ENCODE data around the gene SEC61G. TPM values are rescaled to one million over a fixed set of nuclear protein-coding genes. Genes with fewer than 3 reads are reported as not detected.

Gene SEC61G
- total RNA-seq (2014; rRNA removed; shearing (Covaris generic)) = 82.1 and 93.4 TPM in 2 replicates

DNA sequence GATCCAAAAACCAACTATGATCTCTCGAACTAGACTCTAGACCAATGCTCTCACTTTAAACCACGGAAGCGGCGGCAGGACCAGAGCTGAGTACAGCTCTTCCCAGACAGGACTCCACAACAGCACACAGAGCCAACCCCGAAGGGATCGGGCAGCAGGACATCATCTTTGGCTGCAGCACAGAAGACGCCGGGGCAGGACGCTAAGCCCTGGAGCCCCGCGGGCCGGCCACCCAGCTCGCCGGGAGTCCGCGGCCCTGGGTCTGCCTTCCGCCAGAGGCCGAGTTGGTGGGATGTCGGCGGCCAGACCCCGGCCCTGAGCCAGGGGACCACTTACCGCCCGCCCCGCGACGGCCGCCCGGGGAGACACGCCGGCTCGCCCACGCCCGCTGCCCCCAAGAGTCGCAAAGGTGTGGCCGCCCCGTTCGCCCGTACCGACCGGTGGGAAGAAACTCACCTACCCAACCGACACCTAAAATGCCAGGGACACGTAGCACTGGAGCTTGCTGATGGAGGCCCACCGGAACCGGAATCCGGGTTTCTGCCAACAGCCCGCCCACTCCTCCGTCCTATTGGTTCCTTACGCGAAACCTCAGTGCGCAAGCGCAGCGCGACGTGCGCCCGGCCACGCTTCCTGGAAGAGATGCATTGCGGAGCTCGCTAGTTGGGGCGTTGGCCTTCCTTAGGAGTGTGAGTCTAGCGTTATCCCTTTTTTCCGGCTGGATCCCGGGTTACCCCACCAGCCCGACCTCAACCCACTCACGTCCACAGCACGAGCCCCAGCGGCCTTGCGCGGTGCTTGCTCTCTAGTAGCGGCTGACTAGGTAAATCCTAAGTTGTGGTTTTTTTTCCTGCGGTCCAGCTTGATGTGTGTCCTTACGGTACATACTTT lies at the start of gene SEC61G:
TSS of gene SEC61G (minus strand) at position 510 of the 891 bp plus-strand sequence. CDS start 1,623 bp downstream, outside the sequence.
- DNase-seq (ENCODE audit: low spot score) = peak; percentile 98

DNA sequence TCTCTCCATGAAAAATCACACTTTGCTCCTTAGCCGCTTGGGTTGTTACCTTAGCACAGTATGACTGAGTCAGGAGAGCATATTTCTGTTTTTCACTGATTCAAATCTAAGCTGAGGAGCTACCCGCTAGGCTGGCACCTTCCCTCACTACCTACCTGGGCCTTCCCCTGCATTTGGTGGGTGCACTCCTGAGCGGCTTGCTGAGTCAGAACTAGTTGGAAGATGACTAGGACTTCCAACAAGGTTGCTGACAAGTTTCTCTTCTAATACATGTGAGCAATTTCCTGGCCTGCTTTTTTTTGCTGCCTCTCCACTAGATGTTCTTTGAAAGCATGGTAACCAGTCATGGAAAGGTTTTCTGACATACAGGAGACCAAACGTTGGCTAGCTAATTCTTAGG lies 43.8 kb upstream of the SEC61G start:
- DNase-seq (ENCODE audit: low spot score) = no peak

DNA sequence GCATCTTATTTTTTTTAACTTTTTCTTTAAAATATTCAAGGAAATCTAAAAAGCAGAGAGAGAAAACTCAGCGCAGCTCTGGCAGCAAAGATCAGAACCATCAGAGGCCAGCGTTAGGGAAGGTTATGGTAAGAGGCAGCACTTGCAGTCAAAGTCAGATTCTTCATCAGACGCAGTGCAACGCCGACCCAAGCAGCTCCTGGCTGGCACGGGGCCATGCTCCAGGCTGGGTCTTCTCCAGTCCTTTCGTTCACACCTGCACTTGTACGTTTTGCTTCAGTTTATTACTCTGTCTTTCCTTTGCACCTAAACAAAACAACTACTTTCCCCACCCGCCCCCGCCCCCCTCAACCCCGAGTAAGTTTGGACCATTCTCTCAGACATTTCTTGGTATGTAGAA lies 43.1 kb upstream of the SEC61G start:
- no peak for DNase-seq (ENCODE audit: low spot score)

DNA sequence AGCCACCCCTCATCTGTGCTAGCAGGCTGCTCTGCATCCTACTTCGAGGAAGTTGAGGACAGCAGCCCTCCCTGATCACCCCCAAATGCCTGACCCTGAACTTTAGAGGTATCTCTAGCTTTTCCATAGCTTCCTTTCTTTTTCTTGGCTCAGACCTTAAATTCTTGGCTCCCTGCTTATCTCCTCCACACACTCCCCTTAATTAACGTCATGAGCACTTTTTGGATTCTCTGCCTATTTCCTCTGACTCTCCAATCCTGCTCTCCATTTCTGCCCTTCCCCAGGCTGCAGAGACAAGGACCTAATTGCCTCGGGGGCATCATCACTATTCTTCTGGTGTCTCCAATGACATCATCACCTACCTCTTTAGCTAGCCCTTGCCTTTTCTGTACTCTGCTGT lies 40.8 kb upstream of the SEC61G start:
- no peak for DNase-seq (ENCODE audit: low spot score)

DNA sequence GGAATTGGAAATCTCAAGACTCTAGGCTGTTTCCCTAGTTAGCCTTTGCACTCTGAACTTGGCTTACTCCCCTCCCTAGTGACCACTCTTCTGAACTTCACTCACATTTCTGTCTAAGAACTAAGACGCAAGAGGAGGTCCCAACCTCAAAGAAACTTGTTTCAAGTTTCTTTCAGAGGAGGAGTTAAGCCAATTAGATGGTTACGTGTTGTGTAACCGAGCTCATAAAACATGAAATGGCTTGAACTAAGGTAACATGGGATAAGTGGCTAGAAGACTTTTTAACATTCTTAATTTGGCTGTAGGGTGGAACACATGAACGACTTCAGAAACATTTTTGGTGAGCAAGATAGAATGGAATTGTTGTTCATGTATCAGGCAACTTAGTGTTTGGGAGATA lies 39.5 kb upstream of the SEC61G start:
- no peak for DNase-seq (ENCODE audit: low spot score)

DNA sequence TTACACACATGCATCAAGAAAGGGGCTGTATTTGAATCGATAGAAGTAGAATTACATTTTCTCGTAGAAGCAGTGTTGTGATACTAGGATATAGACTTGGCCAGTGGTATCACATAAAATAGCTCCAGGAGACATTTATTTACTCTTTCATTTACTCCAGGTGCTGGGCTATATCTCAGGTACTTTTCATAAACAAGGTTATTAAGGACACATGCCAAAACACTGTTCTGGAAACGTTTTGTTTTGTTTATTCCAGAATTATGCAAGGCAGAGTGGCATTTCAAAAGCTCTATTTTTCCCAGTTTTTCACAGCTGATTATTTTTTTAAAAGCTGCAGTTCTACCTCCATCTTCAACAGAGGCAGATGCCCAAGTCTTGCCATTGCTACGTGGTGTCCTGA lies 37.8 kb upstream of the SEC61G start:
- no peak for DNase-seq (ENCODE audit: low spot score)

DNA sequence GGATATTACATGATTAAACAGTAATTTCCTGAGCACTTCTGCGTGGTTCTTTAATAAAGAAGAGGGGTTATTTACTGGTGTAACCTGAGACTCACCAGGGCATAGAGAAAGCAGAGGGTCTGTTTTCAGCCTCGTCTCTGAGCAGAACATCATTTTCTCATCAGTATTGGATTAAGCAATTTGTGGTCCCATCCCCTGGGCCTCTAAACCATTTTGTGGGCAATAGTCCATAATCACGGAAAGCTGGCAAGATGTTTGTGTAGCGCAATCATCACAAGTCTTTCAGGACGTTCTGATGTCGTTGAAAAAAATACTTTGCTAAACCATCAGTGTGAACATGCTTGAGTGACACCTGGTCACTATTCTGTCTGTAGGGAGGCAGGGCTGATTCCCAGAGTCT lies 37.1 kb upstream of the SEC61G start:
- no peak for DNase-seq (ENCODE audit: low spot score)

DNA sequence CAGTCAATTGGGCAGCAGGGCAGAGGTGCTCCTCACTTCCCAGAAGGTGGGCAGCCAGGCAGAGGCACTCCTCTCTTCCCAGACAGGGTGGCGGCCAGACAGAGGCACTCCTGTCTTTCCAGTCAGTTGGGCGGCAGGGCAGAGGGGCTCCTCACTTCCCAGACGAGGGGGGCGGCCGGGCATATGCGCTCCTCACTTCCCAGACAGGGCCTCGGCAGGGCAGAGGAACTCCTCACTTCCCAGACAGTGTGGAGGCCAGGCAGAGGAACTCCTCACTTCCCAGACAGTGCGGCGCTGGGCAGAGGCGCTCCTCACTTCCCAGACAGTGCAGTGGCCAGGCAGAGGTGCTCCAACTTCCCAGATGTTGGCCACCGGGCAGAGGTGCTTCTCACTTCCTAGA lies 33.4 kb upstream of the SEC61G start:
- DNase-seq (ENCODE audit: low spot score) = no peak

DNA sequence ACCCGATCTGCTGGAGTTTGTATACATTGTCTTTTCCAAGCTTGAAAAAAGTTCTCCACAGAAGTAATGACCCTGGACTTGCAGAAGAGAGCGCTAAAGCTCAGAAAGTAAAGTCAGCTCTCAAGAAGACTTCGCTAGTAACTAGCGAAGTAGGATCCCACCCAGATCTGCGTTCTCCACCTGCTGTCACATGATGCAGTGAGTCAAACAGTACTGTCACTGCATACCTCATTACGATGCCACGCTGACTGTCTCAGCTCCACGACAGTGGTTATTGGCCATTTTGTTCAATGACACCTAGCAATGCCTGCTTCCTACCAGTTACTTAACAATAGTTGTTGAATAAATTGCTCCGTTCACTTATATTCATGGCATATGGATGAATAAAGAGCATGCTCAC lies 29.7 kb upstream of the SEC61G start:
- DNase-seq (ENCODE audit: low spot score) = peak; percentile 94

DNA sequence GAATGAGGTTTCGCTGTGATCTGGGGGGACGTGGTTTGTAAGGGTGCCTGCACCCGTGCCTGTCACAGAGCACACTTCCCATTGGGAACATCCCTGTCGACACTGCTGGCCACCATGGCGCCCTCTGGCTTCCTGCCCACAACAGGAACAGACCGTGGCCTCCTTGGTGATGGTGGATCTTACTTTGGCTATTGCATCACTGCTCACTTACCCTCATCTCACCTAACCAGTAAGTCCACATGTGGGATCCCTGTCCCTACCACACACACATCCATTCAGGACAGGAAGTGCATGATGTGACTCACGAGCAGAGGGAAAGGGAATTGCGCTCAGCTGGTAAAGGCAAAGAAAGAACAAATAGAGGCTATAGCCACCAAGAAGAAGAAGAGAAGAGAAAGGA lies 26.2 kb upstream of the SEC61G start:
- DNase-seq (ENCODE audit: low spot score) = peak; percentile 46

DNA sequence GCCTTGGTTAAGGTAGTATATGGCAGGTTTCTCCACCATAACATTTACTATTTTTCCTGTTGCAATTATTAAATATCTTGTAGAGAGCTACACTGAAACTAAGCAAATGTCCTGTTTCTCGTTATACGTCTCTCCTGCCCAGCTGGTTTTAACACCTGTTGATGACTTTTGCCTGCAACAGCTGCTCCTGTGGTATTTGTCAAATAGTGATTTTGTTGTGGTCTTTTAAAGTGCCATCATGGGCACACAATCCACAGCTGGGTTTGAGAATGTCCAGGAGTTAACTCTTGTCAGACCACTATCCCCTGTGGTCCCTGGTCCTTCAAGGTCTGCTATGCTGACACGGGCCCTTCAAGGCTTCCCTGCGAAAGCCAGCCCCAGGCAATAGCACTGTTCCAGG lies 24.9 kb upstream of the SEC61G start:
- DNase-seq (ENCODE audit: low spot score) = no peak

DNA sequence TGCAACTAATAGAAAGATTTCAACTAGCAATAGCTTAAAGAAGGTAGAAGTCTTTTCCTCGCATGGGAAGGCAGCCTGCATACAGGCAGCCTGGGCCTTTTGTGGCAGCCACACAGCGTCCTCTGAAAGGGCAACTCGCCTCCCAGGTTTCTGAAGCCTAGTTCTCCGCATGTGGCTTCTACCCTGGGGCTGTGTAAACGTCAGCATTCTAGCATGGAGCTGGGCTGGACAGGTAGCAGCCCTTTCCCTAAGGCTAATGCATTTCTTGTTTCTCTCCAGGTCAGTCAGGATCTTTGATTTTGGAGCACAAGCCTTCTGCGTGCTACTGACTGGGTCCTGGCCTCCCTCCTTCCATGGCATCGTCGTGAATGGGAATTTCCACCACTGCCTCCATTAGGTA lies 23.8 kb upstream of the SEC61G start:
- no peak for DNase-seq (ENCODE audit: low spot score)

DNA sequence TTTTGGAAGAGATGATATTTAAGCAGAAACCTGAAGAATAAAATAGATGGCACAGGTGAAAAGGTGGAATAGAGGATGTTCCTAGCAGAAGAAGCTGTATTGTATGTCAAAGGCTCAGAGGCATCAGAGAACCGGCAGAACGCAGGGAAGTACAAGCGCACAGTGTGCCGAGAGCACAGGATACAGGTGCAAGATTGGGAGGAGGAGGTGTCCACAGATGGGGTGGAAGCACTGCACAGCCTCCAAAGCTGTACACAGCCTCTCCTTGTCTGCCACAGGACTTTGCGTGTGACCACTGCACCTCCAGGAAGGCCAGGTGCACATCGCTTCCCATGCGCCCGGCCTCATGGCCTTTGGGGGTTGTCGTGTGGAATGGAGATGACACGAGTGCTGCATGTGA lies 23.3 kb upstream of the SEC61G start:
- no peak for DNase-seq (ENCODE audit: low spot score)

DNA sequence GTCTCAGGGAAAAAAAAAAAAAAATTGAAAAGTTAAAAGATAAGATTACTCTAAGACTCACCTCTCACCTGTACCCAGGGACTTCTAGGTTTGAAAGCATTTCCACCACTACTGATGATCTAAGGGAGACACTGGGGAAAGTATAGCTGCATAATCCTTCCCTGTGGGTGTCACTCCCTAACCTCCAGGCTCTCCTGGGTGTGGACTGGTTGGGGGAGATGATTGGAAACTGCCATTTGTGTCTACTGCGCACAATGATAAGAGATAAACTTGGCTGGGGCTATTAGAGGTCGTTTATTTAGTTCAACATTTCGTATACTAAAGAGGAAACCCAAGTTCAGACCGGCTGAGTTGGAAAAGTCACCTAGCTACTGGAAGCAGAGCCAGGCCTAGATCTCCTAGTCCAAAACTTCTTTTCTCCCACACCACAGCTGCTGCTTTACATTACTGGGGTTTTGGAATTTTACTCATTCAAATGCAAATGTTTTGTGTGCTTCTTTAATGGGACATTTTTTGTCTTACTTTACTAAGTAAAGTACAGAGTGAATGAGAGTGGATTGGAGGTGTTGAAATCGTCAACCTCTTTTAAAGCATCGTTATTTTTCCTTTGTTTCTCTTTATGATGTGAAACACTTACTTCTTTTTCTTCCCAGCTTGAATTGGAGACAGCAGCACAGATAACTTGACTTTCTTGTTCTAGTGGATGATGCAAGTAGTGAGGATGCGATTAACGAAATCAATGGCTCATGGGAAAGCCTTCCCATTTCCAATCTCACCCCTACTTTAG lies 22.3 kb upstream of the SEC61G start:
- no peak for DNase-seq (ENCODE audit: low spot score)

DNA sequence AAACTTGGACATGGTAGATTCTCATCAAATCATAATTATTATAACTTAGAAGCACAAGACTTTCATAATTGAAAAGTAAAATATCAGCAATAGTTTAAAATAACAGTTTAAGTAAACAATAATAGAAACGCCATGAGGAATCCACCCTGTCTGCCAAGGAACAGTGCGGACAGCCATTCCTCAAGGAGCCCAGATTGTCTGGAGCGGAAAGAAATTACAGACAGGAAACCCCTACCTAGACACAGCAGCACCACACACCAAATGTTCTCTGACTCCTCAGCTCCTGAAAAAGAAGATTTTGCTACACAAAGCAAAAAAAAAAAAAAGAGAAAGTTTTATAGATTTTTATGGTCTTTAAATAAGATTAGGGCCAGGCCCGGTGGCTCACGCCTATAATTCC lies 21.5 kb upstream of the SEC61G start:
- DNase-seq (ENCODE audit: low spot score) = no peak

DNA sequence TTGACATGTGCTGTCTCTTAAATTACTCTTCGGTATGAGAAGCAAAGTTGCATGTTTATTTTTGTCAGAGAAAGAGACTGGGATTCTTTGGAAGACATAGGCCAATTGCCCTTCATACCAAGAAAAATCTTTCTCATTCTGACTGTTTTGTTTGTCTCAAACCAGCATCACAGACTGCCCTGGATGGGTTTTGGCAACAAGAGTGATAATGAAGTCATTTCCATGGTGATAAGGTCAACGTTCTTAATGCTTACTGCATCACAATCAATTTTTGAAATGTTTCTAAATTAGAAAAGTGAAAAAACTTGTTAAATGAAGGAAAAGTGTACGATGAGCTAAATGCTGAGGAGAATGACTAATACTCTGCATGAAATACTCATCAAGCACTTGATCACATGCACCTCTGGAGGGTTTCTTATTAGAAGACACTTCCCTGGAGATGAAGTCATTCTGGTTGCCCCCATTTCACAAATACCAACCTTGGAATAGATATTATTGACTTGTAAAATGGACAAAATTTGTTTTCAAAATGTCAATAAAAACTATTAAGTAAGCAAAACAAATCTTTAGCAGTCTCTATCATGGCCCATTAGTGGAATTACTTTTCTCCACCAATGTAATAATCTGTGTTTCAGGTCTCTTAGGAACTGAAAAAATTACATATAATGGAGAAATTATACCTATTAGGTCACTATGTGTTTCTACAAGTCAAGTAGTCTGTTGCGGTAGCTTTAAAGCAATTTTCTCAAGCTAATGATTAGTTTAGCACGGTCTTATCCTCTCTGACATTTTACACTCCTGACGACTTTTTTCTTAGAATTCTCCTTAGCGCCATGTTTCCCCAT lies 19.9 kb upstream of the SEC61G start:
- DNase-seq (ENCODE audit: low spot score) = no peak

DNA sequence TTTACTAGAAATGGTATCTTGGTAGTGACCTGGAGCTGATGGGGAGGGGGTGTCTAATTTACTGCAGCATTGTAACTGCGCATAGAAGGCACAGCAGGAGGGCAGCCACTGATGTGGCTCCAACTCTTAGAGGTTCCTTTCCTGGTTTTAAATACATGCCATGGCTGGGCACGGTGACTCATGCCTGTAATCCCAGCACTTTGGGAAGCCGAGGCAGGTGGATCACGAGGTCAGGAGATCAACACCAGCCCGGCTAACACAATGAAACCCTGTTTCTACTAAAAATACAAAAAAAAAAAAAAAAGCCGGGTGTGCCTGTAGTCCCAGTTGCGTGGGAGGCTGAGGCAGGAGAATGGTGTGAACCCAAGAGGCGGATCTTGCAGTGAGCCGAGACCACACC lies 19.2 kb upstream of the SEC61G start:
- no peak for DNase-seq (ENCODE audit: low spot score)

DNA sequence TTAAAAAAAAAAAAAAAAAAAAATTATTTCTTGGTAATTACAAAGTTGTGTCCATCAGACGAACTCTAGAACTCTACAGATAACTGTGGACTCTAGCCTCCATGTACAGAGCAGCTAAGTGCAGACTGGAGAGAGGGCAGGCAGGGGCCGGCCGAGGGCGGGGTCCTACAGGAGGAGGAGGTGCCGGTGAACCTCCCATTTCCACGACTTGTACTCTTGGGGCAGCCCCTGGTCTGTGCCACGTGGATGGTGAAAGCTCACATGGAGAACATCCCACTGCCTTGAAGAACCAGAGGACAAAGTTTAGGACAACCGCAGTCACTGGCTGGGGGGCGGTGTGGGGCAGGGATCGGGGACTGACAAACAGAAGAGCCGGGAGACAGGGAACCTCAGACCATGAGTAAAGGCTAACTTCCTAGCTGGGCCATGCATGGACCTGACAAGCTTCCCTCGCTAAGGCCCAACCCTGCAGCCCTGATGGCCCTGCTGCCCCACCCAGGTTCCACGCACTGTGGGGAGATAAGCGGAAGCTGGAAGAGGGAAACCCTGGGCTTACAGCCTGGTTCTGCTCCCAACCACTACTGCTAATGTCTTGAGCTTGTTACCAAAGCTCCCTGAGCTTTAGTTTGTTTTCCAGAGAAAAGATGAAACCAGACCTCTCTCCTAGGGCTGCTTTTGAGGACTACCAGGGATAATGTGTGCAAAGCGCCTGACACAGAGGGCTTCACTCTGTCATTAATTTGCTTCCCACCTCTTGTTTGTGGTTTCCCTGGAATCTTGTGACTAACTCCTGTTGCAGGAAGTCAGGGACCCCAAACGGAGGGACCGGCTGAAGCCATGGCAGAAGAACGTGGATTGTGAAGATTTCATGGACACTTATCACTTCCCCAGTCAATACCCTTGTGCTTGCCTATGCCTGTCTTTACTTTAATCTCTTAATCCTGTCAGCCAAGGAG lies 16.1 kb upstream of the SEC61G start:
- DNase-seq (ENCODE audit: low spot score) = no peak

DNA sequence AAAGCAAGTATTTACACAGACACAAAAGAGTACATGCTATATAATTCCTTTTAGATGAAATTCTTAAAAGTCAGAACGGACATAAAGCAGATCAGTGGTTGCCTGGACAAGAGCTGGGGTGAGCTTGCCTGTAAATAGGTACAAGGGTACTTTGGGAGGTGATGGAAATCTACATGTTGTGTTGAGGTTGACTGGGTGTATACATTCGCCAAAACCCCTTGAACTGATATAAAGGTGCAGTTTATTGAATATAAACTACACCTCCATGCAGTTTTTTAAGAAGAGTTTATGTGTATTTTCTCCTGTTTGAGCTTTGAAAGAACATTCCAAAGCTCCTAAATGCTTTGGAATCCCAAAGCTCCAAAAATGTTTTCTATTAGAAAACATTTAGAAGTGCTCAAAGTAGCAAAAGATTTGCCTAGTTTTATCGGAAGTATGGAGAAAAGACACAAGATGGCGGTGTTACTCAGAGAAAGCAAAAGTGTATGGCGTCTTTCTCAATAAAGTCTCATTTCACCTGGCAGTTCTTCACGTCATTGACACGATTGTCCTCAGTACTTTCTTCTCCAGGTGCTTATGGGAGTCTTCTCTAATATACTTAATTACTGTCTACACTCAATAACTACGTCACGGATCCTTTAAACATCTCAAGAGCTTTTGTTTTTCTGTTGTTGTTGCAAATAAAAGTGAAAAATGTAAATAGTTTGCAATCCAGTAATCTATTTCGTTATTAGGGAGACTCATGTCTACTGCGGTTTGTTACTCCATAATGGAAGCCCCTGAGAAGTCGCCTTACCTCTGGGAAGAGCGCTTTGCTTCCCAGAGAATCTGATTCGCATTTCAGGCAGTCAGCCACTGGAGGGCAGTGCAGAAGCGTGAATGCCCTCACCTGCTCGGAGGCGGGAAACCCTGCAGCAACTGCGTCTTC lies 14.7 kb upstream of the SEC61G start:
- peak; percentile 96 for DNase-seq (ENCODE audit: low spot score)

DNA sequence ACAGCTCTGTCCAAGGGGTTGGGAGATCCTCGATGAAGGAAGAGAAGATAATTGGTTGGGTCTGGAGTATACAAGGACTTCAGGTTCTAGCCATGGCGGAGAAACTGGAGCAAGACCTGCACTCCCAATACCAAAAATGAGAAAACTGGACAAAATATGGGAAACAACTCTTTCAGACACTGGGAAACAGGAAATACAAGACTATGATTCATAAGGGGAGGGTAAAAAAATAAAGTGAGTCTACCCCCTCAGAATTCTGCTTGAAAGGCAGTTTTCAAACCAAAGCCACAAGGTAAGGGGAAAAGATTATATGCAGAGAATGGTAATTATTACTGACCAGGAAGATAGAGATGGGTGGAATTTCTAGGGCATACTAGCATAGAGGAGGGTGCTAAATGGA lies 10.2 kb upstream of the SEC61G start:
- no peak for DNase-seq (ENCODE audit: low spot score)
